GM19467 (cell line): ENCODE data around the gene EFNA3.
"Not testable (repeated sequence)": the region's sequence is repeated elsewhere in the genome, so short reads cannot be mapped to it uniquely, and the experiment has no call there.

Source experiments
- ATAC-seq: cut with Tn5 transposase; IDR thresholded peaks from one replicate; pipeline ENCODE4 v1.9.1; 2021; ENCODE audit warnings: mild to moderate bottlenecking, moderate library complexity; ENCODE audit not compliant: unreplicated experiment

Gene EFNA3

GRCh38 chr1:155107309-155108264 is 28.9 kb downstream of the EFNA3 start:
- no peak for ATAC-seq

GRCh38 chr1:155108296-155108695 is 29.7 kb downstream of the EFNA3 start:
- ATAC-seq: no peak

- ATAC-seq: no peak
Observed at GRCh38 chr1:155110381-155110780, 31.7 kb downstream of the EFNA3 start.

- no peak for ATAC-seq
Observed at GRCh38 chr1:155110826-155111225, 32.2 kb downstream of the EFNA3 start.

GRCh38 chr1:155113450-155113980 is 34.9 kb downstream of the EFNA3 start:
- no peak for ATAC-seq

- ATAC-seq: no peak
Observed at GRCh38 chr1:155116113-155116764, 37.6 kb downstream of the EFNA3 start.

- no peak for ATAC-seq
Observed at GRCh38 chr1:155117610-155118009, 39.0 kb downstream of the EFNA3 start.

GRCh38 chr1:155118090-155118489 is 39.5 kb downstream of the EFNA3 start:
- not testable (repeated sequence) for ATAC-seq

GRCh38 chr1:155120253-155120652 is 41.6 kb downstream of the EFNA3 start:
- ATAC-seq: no peak

- ATAC-seq: no peak
Observed at GRCh38 chr1:155121249-155121648, 42.6 kb downstream of the EFNA3 start.

GRCh38 chr1:155122308-155122707 is 43.7 kb downstream of the EFNA3 start:
- ATAC-seq: no peak

- no peak for ATAC-seq
Observed at GRCh38 chr1:155123801-155124200, 45.2 kb downstream of the EFNA3 start.

- ATAC-seq: no peak
Observed at GRCh38 chr1:155124503-155125463, 46.1 kb downstream of the EFNA3 start.

GRCh38 chr1:155125511-155125945 is 46.9 kb downstream of the EFNA3 start:
- no peak for ATAC-seq

- ATAC-seq: no peak
Observed at GRCh38 chr1:155125946-155126555, 47.4 kb downstream of the EFNA3 start.

- no peak for ATAC-seq
Observed at GRCh38 chr1:155126556-155127104, 48.0 kb downstream of the EFNA3 start.

- no peak for ATAC-seq
Observed at GRCh38 chr1:155127105-155127966, 48.7 kb downstream of the EFNA3 start, which contains the start of gene EFNA1. EFNA1 (plus strand) TSS chr1:155127876; CDS start chr1:155127978, 102 bp downstream.

GRCh38 chr1:155127967-155128754 is 49.5 kb downstream of the EFNA3 start:
- ATAC-seq: no peak
